ENCODE measurements around the gene C1GALT1.

- no peak for TF ChIP-seq CTCF (IDR thresholded peaks at IDR 0.05; ENCODE audit: borderline replicate concordance, extremely low read depth, low read length, poor library complexity, severe bottlenecking)
- TF ChIP-seq EZH2 (IDR thresholded peaks at IDR 0.05; ENCODE audit: borderline replicate concordance, low read depth, low read length, severe bottlenecking): no peak
Observed at GRCh38 chr7:7183838-7184463, 1.6 kb downstream of the C1GALT1 start.
